HCT116 (cell line): ENCODE measurements around the gene FGF3. TPM values are rescaled to one million over a fixed set of nuclear protein-coding genes. Genes with fewer than 3 reads are reported as not detected.

Source experiments
- ATAC-seq: fragments of 200-7000 bp; cut with Tn5 transposase; 2 replicates; pipeline ENCODE4 v1.9.1; 2020; ENCODE audit warnings: mild to moderate bottlenecking, moderate library complexity
- BruUV-seq: library from RNA; stranded (reverse); fragments of 400-500 nt; replicated peaks from 2 replicates; lab custom pipeline; 2021; lab: Mats Ljungman, UMichigan
- CTCF ChIA-PET: fragments of 300-600 bp; sonication (Branson Sonifier 250); formaldehyde crosslinking; loops from one replicate; lab custom pipeline; 2021; ENCODE audit warnings: antibody characterized with exemption; lab: Charles Lee
- POLR2A ChIA-PET: fragments of 300-600, 350-600 bp; sonication (Branson Sonifier 250); formaldehyde crosslinking; loops from one replicate; lab custom pipeline; 2021; ENCODE audit warnings: antibody characterized with exemption; lab: Charles Lee
- RAD21 ChIA-PET, 2 experiments: fragments of 300-600 bp; sonication (Branson Sonifier 250); formaldehyde crosslinking; loops; one replicate each; lab custom pipeline; 2023; ENCODE audit warnings: low total read pairs in 2 of 2; ENCODE audit not compliant: uncharacterized antibody in 2 of 2, unreplicated experiment in 2 of 2, low non-redundant PET in 1 of 2; lab: Charles Lee
- DNase-seq: peaks from one replicate; pipeline ENCODE4 v3.0.0-alpha.2; 2010; ENCODE audit warnings: low read depth, low spot score
- H2AFZ ChIP-seq: fragments of 200-600 bp; shearing (Covaris generic), sonication (generic); 2 replicates; pipeline ENCODE4 v1.6.1; 2017; ENCODE audit warnings: low read depth, mixed run types, mixed read lengths, antibody characterized with exemption, low read length; ENCODE audit not compliant: poor library complexity, severe bottlenecking
- H3K27ac ChIP-seq: 2 replicates; pipeline ENCODE4 v1.5.1; 2012; ENCODE audit warnings: low read depth, low read length
- H3K27me3 ChIP-seq: fragments of 200-600 bp; sonication (generic); 2 replicates; pipeline ENCODE4 v1.6.1; 2016; ENCODE audit warnings: mixed run types, low read length, mixed read lengths; ENCODE audit not compliant: insufficient read depth
- H3K36me3 ChIP-seq, 2 experiments: fragments of 200-500 bp in 1 of 2; fragments of 200-600 bp in 1 of 2; sonication (Bioruptor generic) in 1 of 2; sonication (generic) in 1 of 2; 2 replicates each; pipeline versions ENCODE4 v1.5.1 to v1.6.1; 2014 to 2016; ENCODE audit warnings: low read length in 2 of 2, inconsistent platforms in 1 of 2, mixed read lengths in 1 of 2, mixed run types in 1 of 2; ENCODE audit not compliant: insufficient read depth in 2 of 2, control insufficient read depth in 1 of 2
- H3K4me1 ChIP-seq, 2 experiments: fragments of 200-600 bp in 1 of 2; sonication (generic) in 1 of 2; 2 replicates each; pipeline versions ENCODE4 v1.5.1 to v1.6.1; 2012 to 2017; ENCODE audit warnings: low read length in 2 of 2, inconsistent platforms in 1 of 2, mild to moderate bottlenecking in 1 of 2, mixed read lengths in 1 of 2, mixed run types in 1 of 2, moderate library complexity in 1 of 2; ENCODE audit not compliant: insufficient read depth in 2 of 2, control insufficient read depth in 1 of 2
- H3K4me2 ChIP-seq: fragments of 200-600 bp; sonication (generic); 2 replicates; pipeline ENCODE4 v1.6.1; 2017; ENCODE audit warnings: mixed run types, low read length, mixed read lengths
- H3K4me3 ChIP-seq, 2 experiments: fragments of 200-600 bp in 1 of 2; sonication (generic) in 1 of 2; replicated peaks in 1 of 2; 2 replicates each; pipeline ENCODE4 v1.5.1; 2011 to 2016; ENCODE audit warnings: low read length in 2 of 2, control low read depth in 1 of 2, low read depth in 1 of 2, mild to moderate bottlenecking in 1 of 2, mixed read lengths in 1 of 2, mixed run types in 1 of 2
- H3K79me2 ChIP-seq: fragments of 200-600 bp; sonication (generic); 2 replicates; pipeline ENCODE4 v1.6.1; 2017; ENCODE audit warnings: mild to moderate bottlenecking, mixed run types, low read length, moderate library complexity, mixed read lengths; ENCODE audit not compliant: insufficient read depth
- H3K9ac ChIP-seq: fragments of 200-600 bp; sonication (generic); 2 replicates; pipeline ENCODE4 v1.6.1; 2016; ENCODE audit warnings: low read length, mixed read lengths
- H3K9me2 ChIP-seq: fragments of 200-600 bp; sonication (generic), shearing (Covaris generic); 2 replicates; pipeline ENCODE4 v1.6.1; 2017; ENCODE audit warnings: mixed run types, mild to moderate bottlenecking, moderate library complexity; ENCODE audit not compliant: insufficient read depth
- H3K9me3 ChIP-seq, 2 experiments: fragments of 200-500 bp in 1 of 2; fragments of 200-600 bp in 1 of 2; sonication (Bioruptor generic) in 1 of 2; sonication (generic) in 1 of 2; 2 replicates each; pipeline ENCODE4 v1.6.1; 2014 to 2017; ENCODE audit warnings: low read length in 2 of 2, mixed read lengths in 2 of 2, inconsistent platforms in 1 of 2, low read depth in 1 of 2, mild to moderate bottlenecking in 1 of 2, mixed run types in 1 of 2, moderate library complexity in 1 of 2; ENCODE audit not compliant: control insufficient read depth in 1 of 2, insufficient read depth in 1 of 2
- H4K20me1 ChIP-seq: fragments of 200-600 bp; sonication (generic), shearing (Covaris generic); 2 replicates; pipeline ENCODE4 v1.6.1; 2017; ENCODE audit warnings: mixed run types, mild to moderate bottlenecking, moderate library complexity; ENCODE audit not compliant: insufficient read depth
- FOSL1 ChIP-seq: IDR thresholded peaks from 2 replicates; pipeline ENCODE4 v1.6.1; 2012; ENCODE audit warnings: low read depth
- JUND ChIP-seq: IDR thresholded peaks from 2 replicates; pipeline ENCODE4 v1.6.1; 2012
- RAD21 ChIP-seq: IDR thresholded peaks from 2 replicates; pipeline ENCODE4 v1.6.1; 2012; ENCODE audit warnings: low read depth, mild to moderate bottlenecking
- SIN3A ChIP-seq: IDR thresholded peaks from 2 replicates; pipeline ENCODE4 v1.6.1; 2012; ENCODE audit warnings: low read depth
- ZBTB33 ChIP-seq: IDR thresholded peaks from 2 replicates; pipeline ENCODE4 v1.6.1; 2011; ENCODE audit warnings: mild to moderate bottlenecking, low read length, moderate library complexity; ENCODE audit not compliant: insufficient replicate concordance; ENCODE audit errors: extremely low read depth
- ZFX ChIP-seq: fragments of 450-650 bp; IDR thresholded peaks from 2 replicates; pipeline ENCODE4 v1.6.1; 2017
- ZNF274 ChIP-seq: fragments of 200-500 bp; sonication (Bioruptor generic); IDR thresholded peaks from 2 replicates; pipeline ENCODE4 v1.6.1; 2014; ENCODE audit warnings: mild to moderate bottlenecking, low read depth, low read length, inconsistent platforms
- intact Hi-C: fragments of 100-400 bp; cut with micrococcal nuclease; formaldehyde crosslinking; loops from 2 replicates; pipeline ENCODE4 v1.10.0; 2022
- total RNA-seq: library from RNA; stranded (reverse); gene quantifications from one replicate; pipeline ENCODE4 v1.2.1, GENCODE V29; 2021; ENCODE audit not compliant: unreplicated experiment

FGF3 gene
- total RNA-seq, 1 experiment from 2014 or later = not detected

- intact Hi-C loops = loop anchor here (5.0 kb wide), 1 partner anchor 83 kb away; no protein-coding TSS in a partner anchor
Measured at GRCh38 chr11:69800278-69800677, 18.9 kb downstream of the FGF3 start.

More at GRCh38 chr11:69800278-69800677, 18.9 kb downstream of the FGF3 start:
- TF ChIP-seq RAD21 (no peak), ZBTB33 (no peak), JUND (no peak), ZFX (no peak), SIN3A (no peak), ZNF274 (no peak), FOSL1 (no peak)
- no peak overlapping the region for H3K9ac ChIP-seq
- no peaks in the 10 kb centered on the region for H3K9me2 ChIP-seq
- RAD21 ChIA-PET = no interaction called here
- H3K36me3 ChIP-seq = no peaks in the 10 kb centered on the region
- H3K27ac ChIP-seq = no peak overlapping the region
- H3K4me2 ChIP-seq = no peak overlapping the region
- H3K4me1 ChIP-seq = peaks cover 2 to 27% of the 10 kb centered on the region in 2 experiments; a peak in 3 of 4 replicates
- BruUV-seq = no TSS peak
- H4K20me1 ChIP-seq = no peaks in the 10 kb centered on the region
- CTCF ChIA-PET = interaction anchor here (1.0 to 1.8 kb wide), 2 partner anchors 10 to 42 kb away, joined by 3 to 8 read pairs; no protein-coding TSS in a partner anchor
- H3K9me3 ChIP-seq = no peaks in the 10 kb centered on the region
- H3K27me3 ChIP-seq = no peaks in the 10 kb centered on the region
- POLR2A ChIA-PET = no interaction called here
- H2AFZ ChIP-seq = no peak overlapping the region
- H3K79me2 ChIP-seq = no peaks in the 10 kb centered on the region
- H3K4me3 ChIP-seq = no peak overlapping the region
- DNase-seq = no peak
- ATAC-seq = no peak
